Measurements from ENCODE around the gene KCNJ2.

DNA sequence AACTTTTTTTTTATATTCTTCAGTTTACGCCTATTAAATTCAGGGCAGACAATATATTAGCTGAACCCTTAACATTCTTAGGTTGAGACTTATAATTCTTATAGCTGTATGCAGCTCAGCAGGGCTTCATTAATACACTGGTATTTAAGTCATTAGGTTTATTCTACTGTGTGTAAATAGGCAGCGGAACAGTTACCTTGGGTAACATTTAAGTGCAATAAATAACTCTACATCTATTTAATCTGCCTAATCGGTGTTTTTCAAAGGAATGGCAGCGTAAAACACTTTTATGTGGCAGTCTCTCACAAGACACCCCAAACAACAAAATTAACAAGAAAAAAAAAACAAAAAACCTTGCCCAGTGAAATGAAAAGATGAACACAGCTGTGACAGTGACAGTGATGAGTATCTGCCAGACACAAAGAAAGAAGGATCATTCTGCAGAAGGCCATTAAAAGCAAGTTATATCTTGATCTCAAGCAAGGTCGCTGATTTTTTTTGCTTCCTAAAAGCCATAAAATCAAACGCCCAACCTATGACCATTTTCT is 32.6 kb downstream of the KCNJ2 start:
- TF ChIP-seq, protein P1, sequence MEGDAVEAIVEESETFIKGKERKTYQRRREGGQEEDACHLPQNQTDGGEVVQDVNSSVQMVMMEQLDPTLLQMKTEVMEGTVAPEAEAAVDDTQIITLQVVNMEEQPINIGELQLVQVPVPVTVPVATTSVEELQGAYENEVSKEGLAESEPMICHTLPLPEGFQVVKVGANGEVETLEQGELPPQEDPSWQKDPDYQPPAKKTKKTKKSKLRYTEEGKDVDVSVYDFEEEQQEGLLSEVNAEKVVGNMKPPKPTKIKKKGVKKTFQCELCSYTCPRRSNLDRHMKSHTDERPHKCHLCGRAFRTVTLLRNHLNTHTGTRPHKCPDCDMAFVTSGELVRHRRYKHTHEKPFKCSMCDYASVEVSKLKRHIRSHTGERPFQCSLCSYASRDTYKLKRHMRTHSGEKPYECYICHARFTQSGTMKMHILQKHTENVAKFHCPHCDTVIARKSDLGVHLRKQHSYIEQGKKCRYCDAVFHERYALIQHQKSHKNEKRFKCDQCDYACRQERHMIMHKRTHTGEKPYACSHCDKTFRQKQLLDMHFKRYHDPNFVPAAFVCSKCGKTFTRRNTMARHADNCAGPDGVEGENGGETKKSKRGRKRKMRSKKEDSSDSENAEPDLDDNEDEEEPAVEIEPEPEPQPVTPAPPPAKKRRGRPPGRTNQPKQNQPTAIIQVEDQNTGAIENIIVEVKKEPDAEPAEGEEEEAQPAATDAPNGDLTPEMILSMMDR (IDR thresholded peaks at IDR 0.05), result no peak
- TF ChIP-seq POLR2A (IDR thresholded peaks at IDR 0.05), result no peak
